NCI-H82 treated with DMSO at 0.1 percent for 48 hours (cell line): ENCODE data around the gene NCBP1.
"Not testable (repeated sequence)": the region's sequence is repeated elsewhere in the genome, so short reads cannot be mapped to it uniquely, and the experiment has no call there.

Experiments used
- DNase-seq: peaks from one replicate; lab custom pipeline; 2025; ENCODE audit not compliant: unreplicated experiment; lab: John Stamatoyannopoulos, UW

NCBP1 gene

GRCh38 chr9:97672403-97672802 is 38.8 kb downstream of the NCBP1 start:
- DNase-seq = no peak

GRCh38 chr9:97673922-97674321 is 40.3 kb downstream of the NCBP1 start:
- DNase-seq = no peak

GRCh38 chr9:97675655-97676054 is 42.0 kb downstream of the NCBP1 start:
- no peak for DNase-seq

- DNase-seq = no peak
Measured at GRCh38 chr9:97682242-97682641, 48.6 kb downstream of the NCBP1 start.

- DNase-seq = no peak
Measured at GRCh38 chr9:97688654-97689053, 55.0 kb downstream of the NCBP1 start.

- no peak for DNase-seq
Measured at GRCh38 chr9:97689401-97690180, 56.0 kb downstream of the NCBP1 start.

- no peak for DNase-seq
Measured at GRCh38 chr9:97694769-97695168, 61.1 kb downstream of the NCBP1 start.

- no peak for DNase-seq
Measured at GRCh38 chr9:97695390-97695789, 61.8 kb downstream of the NCBP1 start.

- peak; percentile 8 for DNase-seq
Measured at GRCh38 chr9:97695995-97696802, 62.6 kb downstream of the NCBP1 start.

GRCh38 chr9:97696803-97697601 is 63.4 kb downstream of the NCBP1 start, which contains the start of gene XPA:
Gene XPA, minus strand, starts transcription at chr9:97697340. Its CDS starts 48 bp downstream, at chr9:97697292.
- DNase-seq = peak; percentile 80

GRCh38 chr9:97697837-97698236 is 64.2 kb downstream of the NCBP1 start:
- DNase-seq = no peak

- no peak for DNase-seq
Measured at GRCh38 chr9:97698865-97699264, 65.2 kb downstream of the NCBP1 start.

- not testable (repeated sequence) for DNase-seq
Measured at GRCh38 chr9:97699281-97699680, 65.7 kb downstream of the NCBP1 start.

- DNase-seq = not testable (repeated sequence)
Measured at GRCh38 chr9:97699824-97700223, 66.2 kb downstream of the NCBP1 start.

- DNase-seq = no peak
Measured at GRCh38 chr9:97703437-97704344, 70.1 kb downstream of the NCBP1 start.

- no peak for DNase-seq
Measured at GRCh38 chr9:97704345-97704677, 70.7 kb downstream of the NCBP1 start.

GRCh38 chr9:97704851-97705250 is 71.2 kb downstream of the NCBP1 start:
- no peak for DNase-seq

- no peak for DNase-seq
Measured at GRCh38 chr9:97705354-97705950, 71.8 kb downstream of the NCBP1 start.

- no peak for DNase-seq
Measured at GRCh38 chr9:97706246-97706645, 72.6 kb downstream of the NCBP1 start.
